CD4-positive, alpha-beta T cell treated with Interleukin-21 for 1 hour (primary cell): Measurements from ENCODE around the gene FAM120B.
"Not testable (repeated sequence)": the region's sequence is repeated elsewhere in the genome, so short reads cannot be mapped to it uniquely, and the experiment has no call there.

Experiments
- DNase-seq: peaks from one replicate; pipeline ENCODE4 v3.0.0-alpha.2; 2020

Gene FAM120B

DNA sequence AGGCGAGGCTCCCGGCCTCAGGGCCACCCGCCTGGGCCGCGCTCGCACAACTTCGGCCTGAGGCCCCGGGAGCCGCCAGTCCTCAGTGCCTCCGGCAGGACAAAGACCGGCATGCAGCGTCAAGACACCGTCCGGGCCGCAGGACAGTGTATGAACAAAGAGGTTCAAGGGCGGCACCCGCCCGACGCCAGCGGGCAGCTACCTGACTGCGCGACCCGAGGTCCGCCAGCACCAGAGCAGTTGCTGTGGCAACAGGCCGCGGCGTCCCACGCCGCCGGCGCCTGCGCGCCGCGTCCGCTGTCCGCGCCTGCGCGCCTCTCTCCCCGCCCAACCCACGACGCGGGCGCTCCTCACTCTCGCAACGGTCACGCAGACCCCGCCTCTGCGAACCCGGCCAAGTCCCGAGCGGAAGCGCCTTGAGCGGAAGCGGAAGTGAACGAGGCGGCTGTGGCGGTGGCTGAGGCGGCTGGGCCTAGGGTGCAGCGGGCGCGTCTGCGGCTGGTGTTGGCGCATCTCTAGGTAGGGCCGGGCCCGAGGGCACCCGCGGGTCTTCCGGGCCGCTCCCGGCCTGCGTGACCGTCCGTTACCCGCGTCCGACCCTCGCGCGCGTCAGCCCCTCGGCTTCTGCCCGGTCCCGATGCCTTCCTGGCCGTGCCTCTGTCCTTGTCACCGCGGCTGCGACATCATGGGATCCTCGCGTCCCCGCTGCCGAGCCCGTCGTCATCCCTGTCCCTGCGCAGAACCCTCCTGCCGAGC lies at the start of gene FAM120B:
Gene FAM120B, plus strand, starts transcription at position 435 of the 756 bp plus-strand sequence. CDS start 10,633 bp downstream, outside the sequence.
- DNase-seq, result peak; percentile 97

- no peak for DNase-seq
These were observed 49.2 kb upstream of the FAM120B start for GRCh38 chr6:170257376-170257775.

DNA sequence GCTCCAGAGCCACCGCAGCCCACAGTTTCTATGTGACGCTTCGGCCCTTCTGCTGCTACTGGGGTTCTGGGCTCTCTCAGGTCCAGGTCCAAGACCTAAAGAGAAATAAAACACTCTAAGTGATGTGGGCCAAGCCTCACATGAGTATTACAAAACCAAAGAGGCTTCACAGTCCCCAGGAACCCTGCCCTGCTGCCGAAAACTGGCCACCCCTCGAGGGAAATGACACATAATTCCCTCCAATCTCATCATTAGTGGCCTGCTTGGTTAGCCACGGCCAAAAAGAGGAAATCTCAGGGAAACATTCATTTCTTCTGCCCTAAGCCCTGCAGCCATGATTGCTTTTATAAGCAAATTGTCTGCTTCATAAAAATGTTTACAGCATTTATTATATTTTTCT lies 48.2 kb upstream of the FAM120B start:
- DNase-seq, result no peak

GRCh38 chr6:170259278-170259677 lies 47.3 kb upstream of the FAM120B start:
- no peak for DNase-seq

GRCh38 chr6:170260686-170261085 lies 45.9 kb upstream of the FAM120B start:
- no peak for DNase-seq

GRCh38 chr6:170261643-170262488 lies 44.7 kb upstream of the FAM120B start:
- DNase-seq, result no peak

GRCh38 chr6:170262489-170263088 lies 44.0 kb upstream of the FAM120B start:
- no peak for DNase-seq

DNA sequence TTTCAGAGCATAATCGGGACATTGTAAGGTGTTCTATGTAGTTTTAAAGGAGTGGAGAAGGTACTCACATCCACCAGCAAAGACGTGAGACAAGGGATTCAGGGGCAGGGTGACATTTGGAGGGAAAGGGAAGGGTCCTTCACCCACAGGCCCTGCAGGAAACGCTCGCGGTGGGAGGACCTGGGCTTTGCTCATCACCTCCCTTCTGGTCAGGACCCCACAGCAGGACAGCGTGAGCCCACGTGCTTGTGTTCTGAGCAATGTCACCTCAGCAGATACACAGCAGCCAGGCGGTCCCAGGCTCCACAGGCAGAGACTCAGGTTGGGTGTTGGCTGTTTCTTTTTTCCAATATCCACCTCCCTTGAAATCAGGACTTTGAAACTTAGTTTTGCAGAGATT lies 43.1 kb upstream of the FAM120B start:
- no peak for DNase-seq

- DNase-seq, result no peak
These were observed 42.5 kb upstream of the FAM120B start for GRCh38 chr6:170264086-170264485.

GRCh38 chr6:170264644-170265043 lies 41.9 kb upstream of the FAM120B start:
- not testable (repeated sequence) for DNase-seq

GRCh38 chr6:170265655-170266054 lies 40.9 kb upstream of the FAM120B start:
- DNase-seq, result no peak

- DNase-seq, result no peak
These were observed 40.3 kb upstream of the FAM120B start for GRCh38 chr6:170266061-170266825.

DNA sequence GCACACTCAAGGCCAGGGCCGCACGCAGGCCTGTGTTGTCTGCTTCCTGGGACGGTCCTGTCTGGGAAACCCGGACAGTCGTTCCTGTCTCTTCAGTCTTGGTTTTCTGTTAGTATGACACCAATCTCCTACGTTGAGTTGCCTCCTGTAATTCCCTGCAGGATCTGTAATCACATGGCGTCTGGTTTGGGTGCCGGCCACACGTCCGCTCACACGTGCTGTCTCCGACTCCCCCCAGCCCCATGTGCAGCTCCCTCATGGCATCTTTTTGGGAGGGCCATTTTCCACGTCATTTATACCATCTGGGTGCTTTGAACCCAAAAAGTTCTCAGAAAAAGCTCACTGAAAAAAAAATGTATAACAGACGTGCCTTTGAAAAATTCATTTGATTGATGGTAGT lies 38.9 kb upstream of the FAM120B start:
- no peak for DNase-seq

- no peak for DNase-seq
These were observed 38.1 kb upstream of the FAM120B start for GRCh38 chr6:170268216-170269129.

GRCh38 chr6:170269151-170269845 lies 37.3 kb upstream of the FAM120B start:
- no peak for DNase-seq

DNA sequence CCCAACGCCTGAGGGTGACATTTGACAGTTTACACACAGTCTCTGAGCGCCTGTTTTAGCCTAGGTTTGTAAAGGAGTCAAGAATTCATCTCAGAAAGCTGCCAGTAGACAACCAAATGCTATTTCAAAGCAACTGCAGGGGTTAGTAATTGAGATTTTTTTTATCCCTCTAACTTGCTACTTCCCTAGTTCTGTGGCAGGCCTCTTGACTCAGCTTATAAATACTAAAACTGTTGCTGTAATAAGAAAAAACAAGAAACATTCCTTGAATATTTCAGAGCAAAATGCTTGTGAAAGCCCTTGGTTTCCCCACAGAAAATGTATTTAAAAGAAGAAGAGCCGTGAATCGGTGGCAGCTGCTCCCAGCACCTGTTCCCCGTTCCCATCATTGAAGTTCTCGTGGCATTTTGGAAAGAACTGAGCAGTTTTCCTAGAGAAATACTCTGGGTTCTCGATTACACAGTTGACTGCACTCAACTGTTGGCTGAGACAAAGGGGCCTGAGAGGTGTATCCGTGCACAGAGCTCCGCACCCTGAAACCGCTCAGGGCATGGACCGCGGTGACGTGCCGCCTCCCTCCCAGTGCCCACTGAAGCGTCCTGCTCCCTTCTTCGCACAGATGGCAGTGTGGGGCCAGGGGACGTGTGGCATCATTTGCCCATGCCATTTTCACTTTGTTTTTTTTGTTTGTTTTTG lies 36.6 kb upstream of the FAM120B start:
- no peak for DNase-seq

DNA sequence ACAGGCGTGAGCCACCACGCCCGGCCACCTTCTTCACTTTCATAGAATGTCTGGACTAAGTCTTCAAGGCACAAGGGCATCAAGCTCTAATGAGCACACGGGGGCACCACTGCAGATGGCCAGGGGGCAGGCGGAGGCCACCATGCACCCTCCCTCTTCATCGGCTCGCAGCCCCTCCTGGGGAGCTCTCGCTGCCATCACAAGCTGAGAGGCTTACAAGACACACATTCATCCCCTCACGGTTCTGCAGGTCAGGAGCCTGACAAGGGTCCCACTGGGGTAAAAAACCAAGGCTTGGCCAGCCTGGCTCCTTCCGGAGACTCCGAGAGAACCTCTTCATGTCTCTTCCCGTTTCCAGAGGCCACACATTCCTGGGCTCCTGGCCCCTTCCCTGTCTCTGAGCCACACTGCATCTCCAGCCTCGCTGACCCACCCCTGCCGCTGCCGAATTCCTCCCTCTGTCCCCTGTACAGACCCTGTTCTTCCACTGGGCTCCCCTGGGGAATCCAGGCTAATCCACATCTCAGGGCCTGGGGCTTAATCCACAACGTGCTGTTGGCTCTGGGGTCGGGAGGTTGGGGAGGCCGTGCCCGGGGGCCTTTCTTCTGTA lies 35.5 kb upstream of the FAM120B start:
- no peak for DNase-seq

DNA sequence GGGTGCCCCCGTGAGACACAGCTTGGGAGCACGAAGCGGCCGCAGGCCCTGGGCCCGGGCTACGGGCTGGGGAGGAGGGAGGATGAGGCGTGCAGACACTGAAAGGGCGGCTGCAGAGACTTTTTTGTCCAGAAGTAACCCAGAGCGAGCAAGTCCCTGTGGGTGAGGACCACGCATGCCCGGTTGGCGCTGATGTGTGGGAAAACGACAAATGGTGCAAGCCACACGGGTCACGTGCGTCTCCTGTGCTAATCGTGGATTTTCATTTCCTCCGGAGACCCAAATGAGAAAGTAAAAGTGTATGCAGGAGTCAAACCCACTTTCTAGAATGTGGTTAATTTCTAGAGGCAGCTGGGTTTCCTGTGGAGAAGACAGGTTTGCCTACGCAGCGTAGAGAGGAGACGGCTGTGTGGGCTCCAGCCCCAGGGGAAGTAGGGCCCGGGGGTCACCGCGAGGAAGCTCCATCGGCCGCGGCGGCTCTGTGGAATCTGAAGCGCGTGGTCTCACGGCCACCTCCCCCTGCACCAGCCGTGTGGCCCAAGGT lies 34.7 kb upstream of the FAM120B start:
- DNase-seq, result peak; percentile 85

- no peak for DNase-seq
These were observed 34.1 kb upstream of the FAM120B start for GRCh38 chr6:170272341-170273065.
